ENCODE data around the gene KIF17. TPM values are rescaled to one million over a fixed set of nuclear protein-coding genes. Genes with fewer than 3 reads are reported as not detected.

The KIF17 gene
- polyA plus RNA-seq, 1 donor from 2014 or later: 10.0 TPM

DNA sequence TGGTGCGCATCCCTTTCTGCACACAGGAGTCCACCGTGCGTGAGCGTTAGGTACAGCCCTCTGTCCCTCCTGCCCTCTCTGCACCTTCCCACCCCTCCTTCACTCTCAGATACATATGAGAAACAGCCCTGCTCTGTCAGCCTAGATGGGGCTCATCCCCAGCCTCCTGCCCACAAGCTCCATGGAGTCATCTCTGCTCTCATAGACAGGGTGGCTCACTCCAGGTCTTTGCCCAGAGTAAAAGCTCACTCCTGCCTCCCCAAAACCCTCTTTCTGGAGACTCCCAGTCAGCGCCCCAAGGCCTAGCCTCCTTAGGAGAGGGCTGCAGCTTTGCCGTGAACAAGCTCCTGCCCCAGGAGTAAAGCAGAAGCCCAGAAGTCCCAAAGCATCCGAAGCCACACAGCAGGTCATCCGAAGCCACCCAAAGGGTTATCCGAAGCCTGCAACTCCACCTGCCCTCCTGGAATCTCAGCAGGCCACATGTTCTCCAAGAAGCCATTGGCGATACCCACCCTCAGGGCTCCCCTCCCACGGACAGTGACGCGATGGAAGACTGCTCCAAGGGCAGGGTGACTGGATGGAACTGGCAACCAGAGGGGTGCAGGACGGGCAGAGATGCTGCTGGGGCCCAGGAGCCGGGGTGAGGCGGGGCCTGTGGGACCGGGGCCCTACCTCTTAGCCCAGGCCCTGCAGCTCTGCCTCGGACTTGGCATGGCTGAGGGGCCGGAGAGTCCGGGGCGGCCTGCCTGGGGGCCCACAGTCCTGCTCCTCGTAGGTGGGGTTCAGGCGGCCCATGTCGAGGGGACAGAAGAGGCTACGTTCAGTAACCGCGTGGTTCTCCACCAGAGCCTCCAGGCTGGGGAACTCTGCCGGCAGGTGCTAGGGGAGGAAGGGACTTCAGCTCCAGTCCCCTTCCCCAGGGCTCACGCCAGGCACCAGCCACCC lies 3.6 kb upstream of the KIF17 start:
- no peak for TF ChIP-seq POLR2AphosphoS5 (IDR thresholded peaks at IDR 0.05)
- no peak for TF ChIP-seq EP300 (conservative IDR thresholded peaks at IDR 0.05; ENCODE audit: poor library complexity, severe bottlenecking)
- no peak for TF ChIP-seq MXI1 (conservative IDR thresholded peaks at IDR 0.05; ENCODE audit: poor library complexity, severe bottlenecking)
- TF ChIP-seq, protein P1, sequence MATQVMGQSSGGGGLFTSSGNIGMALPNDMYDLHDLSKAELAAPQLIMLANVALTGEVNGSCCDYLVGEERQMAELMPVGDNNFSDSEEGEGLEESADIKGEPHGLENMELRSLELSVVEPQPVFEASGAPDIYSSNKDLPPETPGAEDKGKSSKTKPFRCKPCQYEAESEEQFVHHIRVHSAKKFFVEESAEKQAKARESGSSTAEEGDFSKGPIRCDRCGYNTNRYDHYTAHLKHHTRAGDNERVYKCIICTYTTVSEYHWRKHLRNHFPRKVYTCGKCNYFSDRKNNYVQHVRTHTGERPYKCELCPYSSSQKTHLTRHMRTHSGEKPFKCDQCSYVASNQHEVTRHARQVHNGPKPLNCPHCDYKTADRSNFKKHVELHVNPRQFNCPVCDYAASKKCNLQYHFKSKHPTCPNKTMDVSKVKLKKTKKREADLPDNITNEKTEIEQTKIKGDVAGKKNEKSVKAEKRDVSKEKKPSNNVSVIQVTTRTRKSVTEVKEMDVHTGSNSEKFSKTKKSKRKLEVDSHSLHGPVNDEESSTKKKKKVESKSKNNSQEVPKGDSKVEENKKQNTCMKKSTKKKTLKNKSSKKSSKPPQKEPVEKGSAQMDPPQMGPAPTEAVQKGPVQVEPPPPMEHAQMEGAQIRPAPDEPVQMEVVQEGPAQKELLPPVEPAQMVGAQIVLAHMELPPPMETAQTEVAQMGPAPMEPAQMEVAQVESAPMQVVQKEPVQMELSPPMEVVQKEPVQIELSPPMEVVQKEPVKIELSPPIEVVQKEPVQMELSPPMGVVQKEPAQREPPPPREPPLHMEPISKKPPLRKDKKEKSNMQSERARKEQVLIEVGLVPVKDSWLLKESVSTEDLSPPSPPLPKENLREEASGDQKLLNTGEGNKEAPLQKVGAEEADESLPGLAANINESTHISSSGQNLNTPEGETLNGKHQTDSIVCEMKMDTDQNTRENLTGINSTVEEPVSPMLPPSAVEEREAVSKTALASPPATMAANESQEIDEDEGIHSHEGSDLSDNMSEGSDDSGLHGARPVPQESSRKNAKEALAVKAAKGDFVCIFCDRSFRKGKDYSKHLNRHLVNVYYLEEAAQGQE (IDR thresholded peaks at IDR 0.05; ENCODE audit: borderline replicate concordance): no peak
- TF ChIP-seq TAF1 (IDR thresholded peaks at IDR 0.05; ENCODE audit: low read depth): no peak
- no peak for TF ChIP-seq CTCF (IDR thresholded peaks at IDR 0.05; ENCODE audit: poor library complexity, severe bottlenecking)
- no peak for TF ChIP-seq RAD21 (conservative IDR thresholded peaks at IDR 0.05)
- no peak for TF ChIP-seq EZH2 (IDR thresholded peaks at IDR 0.05; ENCODE audit: borderline replicate concordance, insufficient read depth, low read length, poor library complexity, severe bottlenecking)
- no peak for TF ChIP-seq SMC3 (conservative IDR thresholded peaks at IDR 0.05; ENCODE audit: poor library complexity)
- Histone ChIP-seq H3K9ac (ENCODE audit: low read length) (no peak overlapping the region), H3K9me3 (ENCODE audit: low read length) (no peaks in the 10 kb centered on the region), H3F3A (ENCODE audit: insufficient read depth, low read length, poor library complexity, severe bottlenecking) (no peaks in the 10 kb centered on the region), H4K20me1 (ENCODE audit: insufficient read depth) (no peaks in the 10 kb centered on the region), H3K79me2 (replicated peaks; ENCODE audit: insufficient read depth, low read length) (no peaks in the 10 kb centered on the region), H3K27ac (ENCODE audit: low read length) (no peak overlapping the region), H3K9me2 (ENCODE audit: insufficient read depth, low read length) (no peaks in the 10 kb centered on the region), H3K4me3 (ENCODE audit: low read length) (no peak overlapping the region), H3K4me2 (ENCODE audit: low read length) (no peak overlapping the region), H3K36me3 (ENCODE audit: insufficient read depth, low read length) (no peaks in the 10 kb centered on the region), H3K27me3 (ENCODE audit: insufficient read depth, low read depth, low read length) (no peaks in the 10 kb centered on the region), H2AFZ (ENCODE audit: low read depth, low read length) (no peak overlapping the region)

GRCh38 chr1:20720631-20721091 lies 2.9 kb upstream of the KIF17 start:
- no peak overlapping the region for H3K9ac ChIP-seq (ENCODE audit: low read length)
- TF ChIP-seq SMC3 (conservative IDR thresholded peaks at IDR 0.05; ENCODE audit: poor library complexity) (no peak), POLR2AphosphoS5 (IDR thresholded peaks at IDR 0.05) (no peak), RAD21 (conservative IDR thresholded peaks at IDR 0.05) (no peak), CTCF (IDR thresholded peaks at IDR 0.05; ENCODE audit: poor library complexity, severe bottlenecking) (no peak), TAF1 (IDR thresholded peaks at IDR 0.05; ENCODE audit: low read depth) (no peak), MXI1 (conservative IDR thresholded peaks at IDR 0.05; ENCODE audit: poor library complexity, severe bottlenecking) (no peak), EZH2 (IDR thresholded peaks at IDR 0.05; ENCODE audit: borderline replicate concordance, insufficient read depth, low read length, poor library complexity, severe bottlenecking) (no peak), EP300 (conservative IDR thresholded peaks at IDR 0.05; ENCODE audit: poor library complexity, severe bottlenecking) (no peak)
- TF ChIP-seq, protein P1 (IDR thresholded peaks at IDR 0.05; ENCODE audit: borderline replicate concordance): no peak
- no peaks in the 10 kb centered on the region for H3K27me3 ChIP-seq (ENCODE audit: insufficient read depth, low read depth, low read length)

More at GRCh38 chr1:20720631-20721091, 2.9 kb upstream of the KIF17 start:
- no peak overlapping the region for H2AFZ ChIP-seq (ENCODE audit: low read depth, low read length)
- H3K9me2 ChIP-seq (ENCODE audit: insufficient read depth, low read length): no peaks in the 10 kb centered on the region
- H3K27ac ChIP-seq (ENCODE audit: low read length): no peak overlapping the region
- H3K79me2 ChIP-seq (replicated peaks; ENCODE audit: insufficient read depth, low read length): no peaks in the 10 kb centered on the region
- no peak overlapping the region for H3K4me2 ChIP-seq (ENCODE audit: low read length)
- no peaks in the 10 kb centered on the region for H3K36me3 ChIP-seq (ENCODE audit: insufficient read depth, low read length)
- H3F3A ChIP-seq (ENCODE audit: insufficient read depth, low read length, poor library complexity, severe bottlenecking): no peaks in the 10 kb centered on the region
- H3K9me3 ChIP-seq (ENCODE audit: low read length): no peaks in the 10 kb centered on the region
- no peaks in the 10 kb centered on the region for H4K20me1 ChIP-seq (ENCODE audit: insufficient read depth)
- no peak overlapping the region for H3K4me3 ChIP-seq (ENCODE audit: low read length)

Data from neural cell (in vitro differentiated cells).